B cell (primary cell): Measurements from ENCODE around the gene TPSG1. TPM values are rescaled to one million over a fixed set of nuclear protein-coding genes. Genes with fewer than 3 reads are reported as not detected.
"Not testable (repeated sequence)": the region's sequence is repeated elsewhere in the genome, so short reads cannot be mapped to it uniquely, and the experiment has no call there.

Experiments
- ATAC-seq: fragments of 200-7000 bp; cut with Tn5 transposase; one replicate; pipeline ENCODE4 v1.10.0; 2021; ENCODE audit warnings: low read depth, mild to moderate bottlenecking, moderate number of reproducible peaks, moderate library complexity
- CTCF ChIA-PET: fragments of 350-600 bp; sonication (Branson Sonifier 250); formaldehyde crosslinking; loops from one replicate; lab custom pipeline; 2021; ENCODE audit warnings: antibody characterized with exemption, inconsistent platforms; lab: Charles Lee
- POLR2A ChIA-PET: fragments of 350-600 bp; sonication (Branson Sonifier 250); formaldehyde crosslinking; loops from one replicate; lab custom pipeline; 2021; ENCODE audit warnings: antibody characterized with exemption; lab: Charles Lee
- DNase-seq: peaks from one replicate; pipeline ENCODE4 v3.0.0; 2013
- H2AFZ ChIP-seq: 2 replicates; pipeline ENCODE4 v1.6.1; 2012; ENCODE audit warnings: mild to moderate bottlenecking, low read depth, low read length; ENCODE audit not compliant: insufficient read depth, poor library complexity, severe bottlenecking
- H3K27ac ChIP-seq, 2 donors: 1 replicate in 1 of 2; 2 replicates in 1 of 2; pipeline ENCODE4 v1.5.1; 2012 to 2013; ENCODE audit warnings: low read length in 2 of 2, mild to moderate bottlenecking in 2 of 2, moderate library complexity in 1 of 2
- H3K27me3 ChIP-seq, 4 experiments: fragments of 200-600 bp in 1 of 4; sonication (generic) in 1 of 4; replicated peaks in 1 of 4; 1 replicate in 2 of 4; 2 replicates in 2 of 4; pipeline versions ENCODE4 v1.6.1 to v1.7.0; 2013 to 2016; ENCODE audit warnings: low read length in 3 of 4, mild to moderate bottlenecking in 2 of 4, mixed read lengths in 1 of 4, moderate library complexity in 1 of 4; ENCODE audit not compliant: insufficient read depth in 4 of 4, control insufficient read depth in 3 of 4; ENCODE audit errors: control extremely low read depth in 1 of 4
- H3K36me3 ChIP-seq, 2 experiments: replicated peaks in 1 of 2; 1 replicate in 1 of 2; 2 replicates in 1 of 2; pipeline versions ENCODE4 v1.6.1 to v1.7.1; 2013; ENCODE audit warnings: low read length in 1 of 2; ENCODE audit not compliant: insufficient read depth in 2 of 2, control insufficient read depth in 1 of 2; ENCODE audit errors: control extremely low read depth in 1 of 2, extremely low read depth in 1 of 2
- H3K4me1 ChIP-seq, 2 donors: fragments of 200-600 bp in 1 of 2; sonication (generic) in 1 of 2; 1 replicate in 1 of 2; 2 replicates in 1 of 2; pipeline versions ENCODE4 v1.5.1 to v1.6.1; 2013 to 2017; ENCODE audit warnings: low read length in 2 of 2; ENCODE audit not compliant: control insufficient read depth in 2 of 2, insufficient read depth in 2 of 2
- H3K4me2 ChIP-seq: replicated peaks from 2 replicates; pipeline ENCODE3; 2012; ENCODE audit warnings: mild to moderate bottlenecking, low read depth, low read length; ENCODE audit not compliant: poor library complexity, severe bottlenecking
- H3K4me3 ChIP-seq, 5 experiments: fragments of 200-600 bp in 1 of 5; sonication (generic) in 1 of 5; 1 replicate in 3 of 5; 2 replicates in 2 of 5; pipeline versions ENCODE4 v1.5.1 to v1.7.0; 2011 to 2016; ENCODE audit warnings: low read length in 4 of 5, mild to moderate bottlenecking in 4 of 5, low read depth in 2 of 5, control low read depth in 1 of 5, moderate library complexity in 1 of 5; ENCODE audit not compliant: insufficient read depth in 1 of 5; ENCODE audit errors: control extremely low read depth in 1 of 5, extremely low read depth in 1 of 5
- H3K79me2 ChIP-seq: fragments of 200-600 bp; sonication (generic); one replicate; pipeline ENCODE4 v1.6.0; 2016; ENCODE audit warnings: low read length; ENCODE audit not compliant: control insufficient read depth, insufficient read depth
- H3K9ac ChIP-seq: fragments of 200-600 bp; sonication (generic); 2 replicates; pipeline ENCODE4 v1.6.1; 2017; ENCODE audit warnings: mild to moderate bottlenecking, low read length, moderate library complexity
- H3K9me3 ChIP-seq, 3 donors: one replicate each; pipeline versions ENCODE4 v1.6.1 to v1.7.1; 2013; ENCODE audit warnings: low read length in 2 of 3; ENCODE audit not compliant: control insufficient read depth in 2 of 3, insufficient read depth in 1 of 3; ENCODE audit errors: control extremely low read depth in 1 of 3
- H4K20me1 ChIP-seq: 2 replicates; pipeline ENCODE4 v1.6.0; 2012; ENCODE audit warnings: mild to moderate bottlenecking, low read length; ENCODE audit not compliant: insufficient read depth, control insufficient read depth, poor library complexity, severe bottlenecking
- H3K27ac Mint-ChIP-seq: one replicate; pipeline ENCODE4 v1.8.0; 2021; ENCODE audit warnings: mixed read lengths
- H3K27me3 Mint-ChIP-seq: one replicate; pipeline ENCODE4 v1.8.0; 2021; ENCODE audit warnings: mixed read lengths
- H3K4me1 Mint-ChIP-seq: one replicate; pipeline ENCODE4 v1.8.0; 2021; ENCODE audit warnings: mixed read lengths
- H3K4me3 Mint-ChIP-seq: one replicate; pipeline ENCODE4 v1.8.0; 2021; ENCODE audit warnings: mixed read lengths
- H3K9me3 Mint-ChIP-seq: one replicate; pipeline ENCODE4 v1.8.0; 2022; ENCODE audit warnings: mixed read lengths; ENCODE audit not compliant: insufficient read depth
- WGBS: methylation state at CpG from one replicate; pipeline ENCODE4 v1.1.5; 2013; ENCODE audit warnings: missing lambda C conversion rate; ENCODE audit not compliant: insufficient coverage; 5-methylcytosine and 5-hydroxymethylcytosine counted together
- intact Hi-C: fragments of 100-400 bp; cut with micrococcal nuclease; formaldehyde crosslinking; loops from one replicate; pipeline ENCODE4 v1.10.0; 2022
- polyA plus RNA-seq: library from polyadenylated mRNA; depleted of rRNA; stranded (reverse); fragments of >200 nt; gene quantifications from 2 replicates; pipeline ENCODE4 v1.2.3, GENCODE V29; 2012
- total RNA-seq, 2 donors: library from RNA; stranded (reverse); fragments of 120-200 nt in 1 of 2; gene quantifications; 1 replicate in 1 of 2; 2 replicates in 1 of 2; pipeline versions ENCODE4 v1.2.3 to v1.2.4, GENCODE V29; 2013 to 2022

TPSG1 gene
- total and polyA plus RNA-seq, 2 donors (not counting 1 experiment from before 2014, with no cell fraction given) = not detected

DNA sequence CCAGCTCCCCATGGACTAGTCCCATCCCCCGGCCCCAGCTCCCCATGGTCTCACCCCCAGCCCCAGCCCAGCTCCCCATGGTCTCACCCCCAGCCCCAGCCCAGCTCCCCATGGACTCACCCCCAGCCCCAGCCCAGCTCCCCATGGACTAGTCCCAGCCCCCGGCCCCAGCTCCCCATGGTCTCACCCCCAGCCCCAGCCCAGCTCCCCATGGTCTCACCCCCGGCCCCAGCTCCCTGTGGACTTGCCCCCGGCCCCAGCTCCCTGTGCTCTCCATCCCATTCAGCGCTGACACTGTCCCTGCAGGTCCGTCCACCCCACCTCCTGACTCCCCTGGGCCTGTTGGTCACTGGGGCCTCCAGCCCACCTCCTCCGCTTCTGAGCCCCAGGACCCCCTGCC, 6.2 kb upstream of the TPSG1 start:
- H3K27me3 ChIP-seq, CTCF ChIA-PET, intact Hi-C loops, H3K9ac ChIP-seq, DNase-seq, H2AFZ ChIP-seq, H3K4me1 ChIP-seq, H3K4me3 ChIP-seq, H3K36me3 ChIP-seq, H4K20me1 ChIP-seq, H3K27ac ChIP-seq, H3K27me3 Mint-ChIP-seq, H3K4me1 Mint-ChIP-seq, ATAC-seq, H3K79me2 ChIP-seq, H3K27ac Mint-ChIP-seq, H3K4me3 Mint-ChIP-seq, H3K4me2 ChIP-seq, H3K9me3 ChIP-seq, H3K9me3 Mint-ChIP-seq, POLR2A ChIA-PET: not testable (repeated sequence)
- WGBS = no CpG with 5 or more reads among the region's 7 CpGs

DNA sequence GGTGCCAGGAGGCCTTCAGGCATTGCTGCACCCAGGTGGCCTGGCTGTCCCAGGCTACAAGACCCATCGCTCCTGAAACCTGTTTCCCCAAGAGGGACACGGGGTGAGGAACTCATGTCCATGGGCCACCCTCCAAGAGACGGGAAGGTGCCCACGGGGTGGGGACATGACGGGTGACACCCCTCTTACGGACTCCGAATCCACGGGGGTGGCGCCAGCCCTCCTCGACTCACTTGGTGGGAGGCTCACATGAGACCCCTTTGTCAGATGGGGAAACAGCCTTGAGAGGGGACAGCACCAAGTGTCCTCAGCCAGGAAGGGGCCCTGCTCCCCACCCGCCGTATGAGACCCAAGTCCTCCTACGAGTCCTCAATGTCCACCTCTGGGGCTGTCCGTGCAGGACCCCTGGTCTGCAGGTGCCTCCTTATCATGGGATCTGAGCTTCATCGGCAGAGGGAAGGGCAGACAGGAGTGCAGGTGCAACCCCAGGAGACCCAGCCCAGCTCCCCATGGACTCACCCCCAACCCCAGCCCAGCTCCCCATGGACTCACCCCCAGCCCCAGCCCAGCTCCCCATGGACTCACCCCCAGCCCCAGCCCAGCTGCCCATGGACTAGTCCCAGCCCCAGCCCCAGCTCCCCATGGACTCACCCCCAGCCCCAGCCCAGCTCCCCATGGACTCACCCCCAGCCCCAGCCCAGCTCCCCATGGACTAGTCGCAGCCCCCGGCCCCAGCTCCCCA, 5.6 kb upstream of the TPSG1 start:
- H2AFZ ChIP-seq, H3K9me3 ChIP-seq, H3K4me3 ChIP-seq, H3K27me3 Mint-ChIP-seq, CTCF ChIA-PET, DNase-seq, H3K9me3 Mint-ChIP-seq, H3K27me3 ChIP-seq, H3K4me3 Mint-ChIP-seq, H3K4me1 ChIP-seq, H3K4me2 ChIP-seq, ATAC-seq, H3K27ac ChIP-seq, H4K20me1 ChIP-seq, H3K9ac ChIP-seq, POLR2A ChIA-PET, intact Hi-C loops, H3K4me1 Mint-ChIP-seq, H3K79me2 ChIP-seq, H3K27ac Mint-ChIP-seq, H3K36me3 ChIP-seq: not testable (repeated sequence)
- 85% methylated on average over 16 of the region's 17 CpGs for WGBS

DNA sequence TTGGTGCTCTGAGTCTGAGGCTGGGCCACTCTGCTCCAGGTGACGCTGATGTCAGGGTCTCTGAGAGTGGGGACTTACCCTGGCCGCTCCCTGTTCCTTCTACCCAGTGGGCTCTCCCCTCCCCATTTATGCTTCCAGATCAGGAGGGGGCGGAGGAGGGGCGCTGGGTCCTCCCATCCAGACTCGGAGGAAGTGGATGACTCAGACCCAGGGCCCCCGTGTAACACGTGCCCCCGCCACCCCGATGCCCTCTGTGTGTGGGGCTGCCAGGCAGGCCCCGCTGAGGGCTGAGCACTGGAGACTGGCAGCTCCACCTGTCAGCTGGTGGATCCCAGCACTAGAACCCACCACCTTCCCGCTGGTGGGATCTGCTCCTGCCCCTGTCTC, 5.0 kb upstream of the TPSG1 start, which contains the start of gene TPSB2:
Gene TPSB2, minus strand, starts transcription at position 101 of the 387 bp plus-strand sequence. CDS start 233 bp downstream, outside the sequence.
- CTCF ChIA-PET, intact Hi-C loops, H3K79me2 ChIP-seq, H3K4me1 ChIP-seq, H2AFZ ChIP-seq, H3K4me3 ChIP-seq, H3K4me3 Mint-ChIP-seq, H3K9me3 ChIP-seq, ATAC-seq, H3K27me3 Mint-ChIP-seq, H3K27ac Mint-ChIP-seq, POLR2A ChIA-PET, H4K20me1 ChIP-seq, H3K27ac ChIP-seq, DNase-seq, H3K36me3 ChIP-seq, H3K4me1 Mint-ChIP-seq, H3K9ac ChIP-seq, H3K4me2 ChIP-seq, H3K27me3 ChIP-seq, H3K9me3 Mint-ChIP-seq: not testable (repeated sequence)
- WGBS = no CpG with 5 or more reads among the region's 11 CpGs

DNA sequence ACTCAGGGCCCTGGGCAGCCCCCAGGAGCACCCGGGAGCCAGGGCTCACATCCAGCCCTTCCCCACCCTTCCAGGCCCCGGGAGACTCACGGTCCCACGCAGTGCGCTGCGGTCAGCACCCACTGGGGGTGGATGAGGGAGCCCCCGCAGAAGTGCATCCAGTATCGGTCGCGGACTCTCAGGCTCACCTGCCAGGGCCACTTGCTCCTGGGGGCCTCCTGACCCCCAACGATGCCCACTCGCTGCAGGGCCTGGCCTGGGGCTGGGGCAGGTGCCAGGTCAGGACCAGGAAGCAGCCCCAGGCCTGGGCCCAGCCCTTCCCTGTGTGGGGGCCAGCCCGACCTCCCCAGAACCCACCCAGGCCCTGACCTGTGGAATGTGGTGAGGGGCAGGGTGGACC, 4.4 kb upstream of the TPSG1 start:
- H3K9ac ChIP-seq, CTCF ChIA-PET, H2AFZ ChIP-seq, H3K4me1 ChIP-seq, H3K27ac Mint-ChIP-seq, intact Hi-C loops, H3K79me2 ChIP-seq, DNase-seq, H3K4me3 ChIP-seq, H3K36me3 ChIP-seq, H3K4me2 ChIP-seq, H3K27me3 ChIP-seq, H3K9me3 ChIP-seq, H3K4me3 Mint-ChIP-seq, H4K20me1 ChIP-seq, H3K27ac ChIP-seq, H3K9me3 Mint-ChIP-seq, H3K4me1 Mint-ChIP-seq, H3K27me3 Mint-ChIP-seq, POLR2A ChIA-PET, ATAC-seq: not testable (repeated sequence)
- no CpG with 5 or more reads among the region's 13 CpGs for WGBS
